Kidney capillary endothelial cell (primary cell): ENCODE measurements around the gene SOCS6.
A peak's percentile ranks its signal among the peaks of the same experiment; 100 is the strongest.

Experiments
- DNase-seq: peaks from one replicate; pipeline ENCODE4 v3.0.0-alpha.2; 2018; ENCODE audit warnings: low spot score

The SOCS6 gene

GRCh38 chr18:70289351-70290312, 787 bp downstream of the SOCS6 start:
- DNase-seq = no peak

GRCh38 chr18:70290482-70291294, 1.8 kb downstream of the SOCS6 start:
- DNase-seq = no peak

- DNase-seq = no peak
These were observed 2.4 kb downstream of the SOCS6 start for GRCh38 chr18:70291295-70291574.

GRCh38 chr18:70292628-70293027, 3.8 kb downstream of the SOCS6 start:
- no peak for DNase-seq

- DNase-seq = no peak
These were observed 4.3 kb downstream of the SOCS6 start for GRCh38 chr18:70293166-70293565.

GRCh38 chr18:70294471-70295191, 5.8 kb downstream of the SOCS6 start:
- no peak for DNase-seq

- no peak for DNase-seq
These were observed 6.6 kb downstream of the SOCS6 start for GRCh38 chr18:70295192-70296188.

- peak; percentile 83 for DNase-seq
These were observed 7.4 kb downstream of the SOCS6 start for GRCh38 chr18:70296289-70296688.

GRCh38 chr18:70296781-70297180, 7.9 kb downstream of the SOCS6 start:
- no peak for DNase-seq

GRCh38 chr18:70299393-70299792, 10.5 kb downstream of the SOCS6 start:
- DNase-seq = no peak

- no peak for DNase-seq
These were observed 12.8 kb downstream of the SOCS6 start for GRCh38 chr18:70301667-70302066.

GRCh38 chr18:70308555-70309294, 19.9 kb downstream of the SOCS6 start:
- no peak for DNase-seq

- no peak for DNase-seq
These were observed 21.9 kb downstream of the SOCS6 start for GRCh38 chr18:70310560-70311320.

GRCh38 chr18:70311726-70312125, 22.9 kb downstream of the SOCS6 start:
- DNase-seq = no peak

GRCh38 chr18:70313640-70314039, 24.8 kb downstream of the SOCS6 start:
- DNase-seq = no peak

GRCh38 chr18:70314151-70314782, 25.4 kb downstream of the SOCS6 start:
- no peak for DNase-seq

- DNase-seq = no peak
These were observed 30.3 kb downstream of the SOCS6 start for GRCh38 chr18:70319187-70319586.

- DNase-seq = no peak
These were observed 32.8 kb downstream of the SOCS6 start for GRCh38 chr18:70321616-70322015.

- DNase-seq = no peak
These were observed 33.5 kb downstream of the SOCS6 start for GRCh38 chr18:70322385-70322784.
